NCI-H128 (cell line): ENCODE results near the gene SMG7.
"Not testable (repeated sequence)": the region's sequence is repeated elsewhere in the genome, so short reads cannot be mapped to it uniquely, and the experiment has no call there.

ENCODE experiments used
- DNase-seq: peaks from one replicate; lab custom pipeline; 2025; ENCODE audit not compliant: unreplicated experiment; lab: John Stamatoyannopoulos, UW

The SMG7 gene

GRCh38 chr1:183472488-183473216 lies at the start of gene SMG7:
Gene SMG7, plus strand, starts transcription at chr1:183472499. Its CDS starts 122 bp downstream, at chr1:183472621.
- no peak for DNase-seq

- DNase-seq = no peak
Measured at GRCh38 chr1:183423541-183423940, 48.8 kb upstream of the SMG7 start.

- DNase-seq = no peak
Measured at GRCh38 chr1:183424691-183425090, 47.6 kb upstream of the SMG7 start.

- not testable (repeated sequence) for DNase-seq
Measured at GRCh38 chr1:183427591-183427990, 44.7 kb upstream of the SMG7 start.

- DNase-seq = no peak
Measured at GRCh38 chr1:183431840-183432547, 40.3 kb upstream of the SMG7 start.

GRCh38 chr1:183432548-183432875 lies 39.8 kb upstream of the SMG7 start:
- no peak for DNase-seq

- no peak for DNase-seq
Measured at GRCh38 chr1:183433703-183434102, 38.6 kb upstream of the SMG7 start.

- no peak for DNase-seq
Measured at GRCh38 chr1:183435497-183435896, 36.8 kb upstream of the SMG7 start.

GRCh38 chr1:183438060-183438459 lies 34.2 kb upstream of the SMG7 start:
- DNase-seq = no peak

GRCh38 chr1:183443011-183443410 lies 29.3 kb upstream of the SMG7 start:
- no peak for DNase-seq

- no peak for DNase-seq
Measured at GRCh38 chr1:183443466-183443865, 28.8 kb upstream of the SMG7 start.

- DNase-seq = no peak
Measured at GRCh38 chr1:183444243-183444642, 28.1 kb upstream of the SMG7 start.

- DNase-seq = no peak
Measured at GRCh38 chr1:183449223-183449770, 23.0 kb upstream of the SMG7 start.

- DNase-seq = no peak
Measured at GRCh38 chr1:183450093-183450492, 22.2 kb upstream of the SMG7 start.

GRCh38 chr1:183454377-183454776 lies 17.9 kb upstream of the SMG7 start:
- DNase-seq = no peak

GRCh38 chr1:183456826-183457225 lies 15.5 kb upstream of the SMG7 start:
- DNase-seq = no peak

- DNase-seq = no peak
Measured at GRCh38 chr1:183457449-183457848, 14.8 kb upstream of the SMG7 start.

- DNase-seq = no peak
Measured at GRCh38 chr1:183460596-183460995, 11.7 kb upstream of the SMG7 start.

- DNase-seq = no peak
Measured at GRCh38 chr1:183461350-183461749, 10.9 kb upstream of the SMG7 start.

GRCh38 chr1:183463566-183463965 lies 8.7 kb upstream of the SMG7 start:
- no peak for DNase-seq

GRCh38 chr1:183466781-183467180 lies 5.5 kb upstream of the SMG7 start:
- no peak for DNase-seq

GRCh38 chr1:183467687-183468086 lies 4.6 kb upstream of the SMG7 start:
- no peak for DNase-seq
